ENCODE results near the gene RHEX.

RHEX gene

GRCh38 chr1:206011057-206011456 is 41.9 kb upstream of the RHEX start:
- TF ChIP-seq CTCF (conservative IDR thresholded peaks at IDR 0.05) (no peak), ZFX (IDR thresholded peaks at IDR 0.05) (no peak)
- H3K27ac ChIP-seq, result no peak overlapping the region

GRCh38 chr1:206012086-206012859 is 40.7 kb upstream of the RHEX start:
- no peak overlapping the region for H3K27ac ChIP-seq
- TF ChIP-seq CTCF (conservative IDR thresholded peaks at IDR 0.05), result no peak
- TF ChIP-seq ZFX (IDR thresholded peaks at IDR 0.05), result no peak

GRCh38 chr1:206013026-206013795 is 39.8 kb upstream of the RHEX start:
- TF ChIP-seq ZFX (IDR thresholded peaks at IDR 0.05), result no peak

GRCh38 chr1:206014601-206015000 is 38.4 kb upstream of the RHEX start:
- no peak overlapping the region for H3K27ac ChIP-seq
- TF ChIP-seq CTCF (conservative IDR thresholded peaks at IDR 0.05) (no peak), ZFX (IDR thresholded peaks at IDR 0.05) (no peak)

More at GRCh38 chr1:206013026-206013795, 39.8 kb upstream of the RHEX start:
- H3K27ac ChIP-seq, result no peak overlapping the region

- TF ChIP-seq CTCF (conservative IDR thresholded peaks at IDR 0.05) (no peak), ZFX (IDR thresholded peaks at IDR 0.05) (no peak)
- H3K27ac ChIP-seq, result no peak overlapping the region
Observed at GRCh38 chr1:206015071-206015470, 37.9 kb upstream of the RHEX start.

- H3K27ac ChIP-seq, result no peak overlapping the region
Observed at GRCh38 chr1:206020393-206021007, 32.5 kb upstream of the RHEX start.

More at GRCh38 chr1:206020393-206021007, 32.5 kb upstream of the RHEX start:
- no peak for TF ChIP-seq CTCF (conservative IDR thresholded peaks at IDR 0.05)
- TF ChIP-seq ZFX (IDR thresholded peaks at IDR 0.05), result no peak
